Lower lobe of right lung (tissue), 2 donors: ENCODE data around the gene CALML3. TPM values are rescaled to one million over a fixed set of nuclear protein-coding genes. Genes with fewer than 3 reads are reported as not detected.
A peak's percentile ranks its signal among the peaks of the same experiment; 100 is the strongest.

ENCODE experiments used
- ATAC-seq, 2 donors: fragments of 200-7000 bp; cut with Tn5 transposase; one replicate each; pipeline ENCODE4 v1.9.1; 2020 to 2022; ENCODE audit warnings: mild to moderate bottlenecking in 2 of 2, moderate library complexity in 2 of 2
- DNase-seq: peaks from one replicate; pipeline ENCODE4 v3.0.0-alpha.2; 2020
- H3K27ac ChIP-seq: fragments of 200-600 bp; one replicate; pipeline ENCODE4 v1.8.0; 2022
- H3K27me3 ChIP-seq: fragments of 200-600 bp; one replicate; pipeline ENCODE4 v1.8.0; 2022; ENCODE audit warnings: low read depth
- H3K36me3 ChIP-seq: fragments of 200-600 bp; one replicate; pipeline ENCODE4 v1.8.0; 2022; ENCODE audit warnings: mild to moderate bottlenecking
- H3K4me1 ChIP-seq: fragments of 200-600 bp; one replicate; pipeline ENCODE4 v1.8.0; 2022
- H3K4me3 ChIP-seq: fragments of 200-600 bp; one replicate; pipeline ENCODE4 v1.8.0; 2022; ENCODE audit warnings: mild to moderate bottlenecking
- H3K9me3 ChIP-seq: fragments of 200-600 bp; one replicate; pipeline ENCODE4 v1.8.0; 2022
- intact Hi-C: fragments of 100-400 bp; cut with DNase I; formaldehyde crosslinking; loops from one replicate; pipeline ENCODE4 v1.11.0; 2022
- total RNA-seq: library from RNA; stranded (reverse); fragmentation: NEBNext Ultra II Directional; extraction: Animal tissue kit (Norgen Biotek cat#: 25700); gene quantifications from one replicate; pipeline ENCODE4 v1.2.1, GENCODE V29; 2021
- TF ChIP-seq, protein P1 (sequence below): fragments of 200-600 bp; IDR thresholded peaks from one replicate; pipeline ENCODE4 v1.8.0; 2022; ENCODE audit warnings: antibody characterized with exemption, mild to moderate bottlenecking
- donor health status: DM: no; HTN: yes; CAD: no; lungs with severe emphysema.

The CALML3 gene
- total RNA-seq, 1 donor from 2014 or later, result not detected

GRCh38 chr10:5567477-5567876, 42.7 kb downstream of the CALML3 start:
- ATAC-seq, result no peak
- DNase-seq, result no peak
- H3K27ac ChIP-seq, result no peak overlapping the region
- H3K9me3 ChIP-seq, result no peaks in the 10 kb centered on the region
- intact Hi-C loops, result no loop called here
- TF ChIP-seq, protein P1, sequence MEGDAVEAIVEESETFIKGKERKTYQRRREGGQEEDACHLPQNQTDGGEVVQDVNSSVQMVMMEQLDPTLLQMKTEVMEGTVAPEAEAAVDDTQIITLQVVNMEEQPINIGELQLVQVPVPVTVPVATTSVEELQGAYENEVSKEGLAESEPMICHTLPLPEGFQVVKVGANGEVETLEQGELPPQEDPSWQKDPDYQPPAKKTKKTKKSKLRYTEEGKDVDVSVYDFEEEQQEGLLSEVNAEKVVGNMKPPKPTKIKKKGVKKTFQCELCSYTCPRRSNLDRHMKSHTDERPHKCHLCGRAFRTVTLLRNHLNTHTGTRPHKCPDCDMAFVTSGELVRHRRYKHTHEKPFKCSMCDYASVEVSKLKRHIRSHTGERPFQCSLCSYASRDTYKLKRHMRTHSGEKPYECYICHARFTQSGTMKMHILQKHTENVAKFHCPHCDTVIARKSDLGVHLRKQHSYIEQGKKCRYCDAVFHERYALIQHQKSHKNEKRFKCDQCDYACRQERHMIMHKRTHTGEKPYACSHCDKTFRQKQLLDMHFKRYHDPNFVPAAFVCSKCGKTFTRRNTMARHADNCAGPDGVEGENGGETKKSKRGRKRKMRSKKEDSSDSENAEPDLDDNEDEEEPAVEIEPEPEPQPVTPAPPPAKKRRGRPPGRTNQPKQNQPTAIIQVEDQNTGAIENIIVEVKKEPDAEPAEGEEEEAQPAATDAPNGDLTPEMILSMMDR, result no peak
- no peaks in the 10 kb centered on the region for H3K4me1 ChIP-seq
- H3K36me3 ChIP-seq, result no peaks in the 10 kb centered on the region
- no peak overlapping the region for H3K4me3 ChIP-seq
- H3K27me3 ChIP-seq, result no peaks in the 10 kb centered on the region

DNA sequence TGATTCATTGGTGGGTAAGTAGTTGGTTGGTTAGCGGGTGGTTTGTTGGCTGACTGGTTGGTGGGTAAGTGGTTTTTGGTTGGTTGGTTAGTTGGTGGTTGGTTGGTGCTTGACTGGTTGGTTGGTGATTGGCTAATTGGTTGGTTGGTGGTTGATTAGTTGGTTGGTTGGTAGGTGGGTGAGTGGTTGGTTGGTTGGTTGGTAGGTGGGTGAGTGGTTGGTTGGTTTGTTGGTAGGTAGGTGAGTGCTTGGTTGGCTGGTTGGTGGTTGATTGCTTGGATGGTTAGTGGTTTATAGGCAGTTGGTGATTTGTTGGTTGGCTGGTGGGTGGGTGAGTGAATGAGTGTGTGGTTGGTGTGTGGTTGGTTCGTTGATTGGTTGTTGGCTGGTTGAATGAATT, 44.2 kb downstream of the CALML3 start:
- Histone ChIP-seq H3K27me3 (no peaks in the 10 kb centered on the region), H3K4me1 (no peaks in the 10 kb centered on the region), H3K27ac (no peak overlapping the region), H3K4me3 (no peak overlapping the region), H3K9me3 (no peaks in the 10 kb centered on the region), H3K36me3 (no peaks in the 10 kb centered on the region)
- no peak for DNase-seq
- TF ChIP-seq, protein P1, result no peak
- intact Hi-C loops, result no loop called here
- no peak for ATAC-seq

- Histone ChIP-seq H3K9me3 (no peaks in the 10 kb centered on the region), H3K27ac (no peak overlapping the region), H3K27me3 (no peaks in the 10 kb centered on the region), H3K36me3 (no peaks in the 10 kb centered on the region), H3K4me3 (no peak overlapping the region), H3K4me1 (no peaks in the 10 kb centered on the region)
- intact Hi-C loops, result no loop called here
- DNase-seq (peak; percentile 6), ATAC-seq (no peak)
- TF ChIP-seq, protein P1, result no peak
Measured at GRCh38 chr10:5569568-5569967, 44.8 kb downstream of the CALML3 start.

GRCh38 chr10:5570007-5570655, 45.4 kb downstream of the CALML3 start:
- TF ChIP-seq, protein P1, result no peak
- intact Hi-C loops, result no loop called here
- peak; percentile 45 for DNase-seq

GRCh38 chr10:5570979-5571810, 46.4 kb downstream of the CALML3 start:
- H3K27ac ChIP-seq, result no peak overlapping the region
- no peaks in the 10 kb centered on the region for H3K36me3 ChIP-seq
- H3K4me3 ChIP-seq, result no peak overlapping the region
- H3K9me3 ChIP-seq, result no peaks in the 10 kb centered on the region
- TF ChIP-seq, protein P1, result no peak
- intact Hi-C loops, result no loop called here
- DNase-seq (peak; percentile 26), ATAC-seq (no peak)
- no peaks in the 10 kb centered on the region for H3K4me1 ChIP-seq
- no peaks in the 10 kb centered on the region for H3K27me3 ChIP-seq

More at GRCh38 chr10:5570007-5570655, 45.4 kb downstream of the CALML3 start:
- Histone ChIP-seq H3K36me3 (no peaks in the 10 kb centered on the region), H3K4me1 (no peaks in the 10 kb centered on the region), H3K27ac (no peak overlapping the region), H3K27me3 (no peaks in the 10 kb centered on the region), H3K9me3 (no peaks in the 10 kb centered on the region), H3K4me3 (no peak overlapping the region)
- ATAC-seq, result no peak
